Smooth muscle cell of the umbilical artery (primary cell): Measurements from ENCODE around the gene DCX. TPM values are rescaled to one million over a fixed set of nuclear protein-coding genes. Genes with fewer than 3 reads are reported as not detected.

Experiments used
- total RNA-seq: library from RNA; depleted of rRNA; stranded (reverse); fragments of >200 nt; gene quantifications from 2 replicates; pipeline ENCODE4 v1.2.3, GENCODE V29; 2014

The DCX gene
- total RNA-seq: not detected in 2 replicates

GRCh38 chrX:111411983-111412382 lies at the start of gene DCX:
DCX (minus strand) TSS chrX:111412192; CDS start chrX:111410398, 1,794 bp downstream.

GRCh38 chrX:111270339-111270738 lies 141.7 kb downstream of the DCX start, which contains the start of gene CAPN6:
CAPN6 (minus strand) TSS chrX:111270483; CDS start chrX:111263936, 6,547 bp downstream.

Other genes with a start within 250 kb of the DCX start
- gene CAPN6, start 141.7 kb downstream of the DCX start, total RNA-seq: not detected in 2 replicates
- gene SERTM2, start 99.5 kb upstream of the DCX start, total RNA-seq: 0.05 and 1.5 TPM in 2 replicates